ENCODE measurements around the gene NUPR2.
"Not testable (repeated sequence)": the region's sequence is repeated elsewhere in the genome, so short reads cannot be mapped to it uniquely, and the experiment has no call there.

NUPR2 gene

DNA sequence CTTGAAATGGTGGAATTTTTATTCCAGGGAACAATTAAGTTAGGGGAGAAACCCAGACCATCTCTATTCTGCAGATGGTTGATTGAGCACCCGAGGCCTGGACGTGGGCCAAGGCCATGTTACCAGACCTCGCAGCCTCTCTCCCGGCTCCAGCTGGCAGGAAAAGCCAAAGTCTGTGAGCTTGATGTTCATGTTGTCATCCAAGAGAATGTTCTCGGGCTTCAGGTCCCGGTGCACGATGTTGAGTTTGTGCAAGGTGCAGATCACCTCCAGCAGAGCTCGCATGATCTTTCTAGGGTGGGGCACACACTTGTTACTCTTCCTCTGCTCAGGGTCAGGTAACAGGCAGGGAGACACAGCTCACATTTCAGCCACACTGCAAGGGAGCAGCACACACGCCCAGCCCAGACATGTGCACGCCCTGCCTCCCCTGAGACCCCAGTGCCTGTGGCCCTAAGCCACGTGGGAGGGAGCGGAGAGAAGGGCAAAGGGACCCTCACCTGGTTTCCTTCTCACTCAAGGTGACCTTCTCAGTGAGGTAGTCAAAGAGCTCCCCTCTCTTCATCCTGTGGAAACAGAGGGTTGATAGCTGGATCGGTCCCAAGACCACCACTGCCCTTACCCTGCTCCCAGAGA is 32.9 kb downstream of the NUPR2 start:
- DNase-seq = peak; percentile 67

DNA sequence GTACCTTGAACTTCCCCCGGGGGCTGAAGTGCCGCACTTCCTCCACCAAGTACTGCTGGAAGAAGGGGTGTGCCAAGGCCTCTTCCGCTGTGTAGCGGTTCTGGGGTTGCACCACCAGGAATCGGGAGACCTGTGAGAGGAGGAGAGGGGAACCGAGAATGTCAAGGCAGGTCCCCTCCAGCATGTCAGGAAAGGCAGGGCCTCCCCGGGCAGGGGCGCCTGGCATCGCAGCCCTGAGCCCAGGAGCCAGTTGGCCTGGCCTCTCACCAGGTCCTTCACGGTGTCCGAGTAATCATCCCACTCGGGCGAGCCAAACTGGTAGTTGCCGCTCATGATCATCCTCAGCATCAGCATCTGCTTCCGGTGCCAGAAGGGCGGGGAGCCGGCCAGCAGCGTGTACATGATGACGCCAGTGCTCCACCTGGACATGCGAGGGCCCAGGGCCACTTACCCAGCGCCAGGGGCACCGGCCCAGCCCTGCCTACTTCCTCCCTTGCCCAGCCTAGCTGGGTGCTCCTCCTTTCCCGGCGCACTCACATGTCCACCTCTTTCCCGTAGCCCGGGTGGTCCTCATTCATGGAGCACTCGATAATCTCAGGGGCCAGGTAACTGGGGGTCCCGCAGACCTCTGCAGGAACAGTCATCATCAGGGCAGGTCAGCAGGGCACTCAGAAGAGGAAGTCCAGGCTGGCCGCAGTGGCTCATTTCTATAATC is 34.4 kb downstream of the NUPR2 start:
- DNase-seq = no peak

DNA sequence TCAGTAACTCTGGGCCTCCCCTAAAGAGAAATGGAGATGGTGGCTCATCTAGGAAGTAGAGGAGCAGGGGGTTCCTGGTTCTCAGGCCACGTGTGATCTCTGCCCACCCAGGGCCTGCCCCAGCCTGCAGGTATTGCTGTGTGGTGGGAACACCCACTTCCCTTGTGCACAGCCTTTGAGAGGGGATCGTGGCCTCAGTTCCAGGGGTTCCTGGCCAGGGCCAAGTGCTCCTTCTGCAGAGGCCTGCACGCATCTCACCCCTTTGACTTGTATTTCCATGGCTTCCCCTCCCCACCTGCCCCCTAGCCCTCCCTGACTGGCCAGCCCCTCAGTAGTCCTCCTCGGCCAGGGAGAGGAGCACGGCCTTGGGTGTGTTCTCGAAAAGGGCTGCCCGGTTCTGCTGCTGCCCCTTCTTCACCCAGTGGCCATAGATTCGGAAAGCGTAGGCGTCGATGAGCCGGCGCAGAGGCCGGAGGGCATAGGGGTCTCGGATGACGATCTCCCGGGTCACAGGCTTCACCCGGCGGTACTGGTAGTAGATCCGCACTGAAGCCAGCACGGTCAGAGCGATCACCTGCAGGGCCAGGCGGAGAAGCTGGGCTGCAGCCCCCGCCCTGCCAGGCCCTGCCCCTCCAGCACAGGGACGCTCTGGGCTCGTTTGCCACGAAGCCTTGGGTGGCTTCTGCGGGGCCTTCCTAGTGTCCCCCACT is 35.3 kb downstream of the NUPR2 start:
- DNase-seq = not testable (repeated sequence)

DNA sequence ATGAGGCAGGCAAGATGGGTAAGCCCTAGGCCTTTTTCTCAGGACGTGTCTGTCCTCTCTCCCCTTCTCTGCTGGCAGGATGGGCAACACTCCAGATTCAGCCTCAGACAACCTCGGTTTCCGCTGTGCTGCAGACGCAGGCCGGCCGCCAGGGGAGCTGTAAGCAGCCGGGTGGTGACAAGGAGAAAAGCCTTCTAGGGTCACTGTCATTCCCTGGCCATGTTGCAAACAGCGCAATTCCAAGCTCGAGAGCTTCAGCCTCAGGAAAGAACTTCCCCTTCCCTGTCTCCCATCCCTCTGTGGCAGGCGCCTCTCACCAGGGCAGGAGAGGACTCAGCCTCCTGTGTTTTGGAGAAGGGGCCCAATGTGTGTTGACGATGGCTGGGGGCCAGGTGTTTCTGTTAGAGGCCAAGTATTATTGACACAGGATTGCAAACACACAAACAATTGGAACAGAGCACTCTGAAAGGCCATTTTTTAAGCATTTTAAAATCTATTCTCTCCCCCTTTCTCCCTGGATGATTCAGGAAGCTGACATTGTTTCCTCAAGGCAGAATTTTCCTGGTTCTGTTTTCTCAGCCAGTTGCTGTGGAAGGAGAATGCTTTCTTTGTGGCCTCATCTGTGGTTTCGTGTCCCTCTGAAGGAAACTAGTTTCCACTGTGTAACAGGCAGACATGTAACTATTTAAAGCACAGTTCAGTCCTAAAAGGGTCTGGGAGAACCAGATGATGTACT is 36.6 kb downstream of the NUPR2 start:
- peak; percentile 97 for DNase-seq

DNA sequence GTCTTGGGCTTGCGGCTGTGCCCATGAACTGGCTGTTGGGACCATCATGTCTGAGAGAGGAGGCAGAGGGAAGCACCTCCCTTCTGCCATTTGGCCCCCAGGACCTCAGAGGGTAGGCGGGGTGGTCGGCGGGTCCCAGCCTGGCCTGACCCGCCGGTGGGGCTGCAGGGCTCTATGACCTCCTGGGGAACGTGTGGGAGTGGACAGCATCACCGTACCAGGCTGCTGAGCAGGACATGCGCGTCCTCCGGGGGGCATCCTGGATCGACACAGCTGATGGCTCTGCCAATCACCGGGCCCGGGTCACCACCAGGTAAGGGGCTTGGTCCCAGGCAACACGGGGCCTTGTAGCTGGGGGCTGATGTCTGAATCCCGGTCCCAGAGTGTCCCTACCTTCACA is 38.0 kb downstream of the NUPR2 start:
- no peak for DNase-seq

DNA sequence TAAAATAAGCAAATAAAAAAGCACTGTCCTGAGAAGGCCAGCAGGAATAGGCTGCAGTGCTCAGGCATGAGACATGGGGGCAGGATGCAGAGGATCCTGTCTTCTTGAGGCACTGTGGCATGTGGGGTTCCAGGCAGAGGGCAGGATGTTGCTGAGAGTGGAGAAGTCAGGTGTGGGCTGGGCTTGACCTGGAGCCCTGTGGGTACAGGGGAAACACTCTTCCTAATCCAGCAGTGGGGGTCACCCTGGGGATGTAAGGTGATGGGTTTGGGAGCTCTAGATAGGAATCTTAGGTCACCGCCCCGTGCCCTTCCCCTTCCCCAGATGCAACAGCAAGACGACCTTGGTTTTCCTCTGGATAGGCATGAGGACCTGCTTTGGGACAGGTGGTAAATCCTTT is 38.5 kb downstream of the NUPR2 start:
- no peak for DNase-seq

DNA sequence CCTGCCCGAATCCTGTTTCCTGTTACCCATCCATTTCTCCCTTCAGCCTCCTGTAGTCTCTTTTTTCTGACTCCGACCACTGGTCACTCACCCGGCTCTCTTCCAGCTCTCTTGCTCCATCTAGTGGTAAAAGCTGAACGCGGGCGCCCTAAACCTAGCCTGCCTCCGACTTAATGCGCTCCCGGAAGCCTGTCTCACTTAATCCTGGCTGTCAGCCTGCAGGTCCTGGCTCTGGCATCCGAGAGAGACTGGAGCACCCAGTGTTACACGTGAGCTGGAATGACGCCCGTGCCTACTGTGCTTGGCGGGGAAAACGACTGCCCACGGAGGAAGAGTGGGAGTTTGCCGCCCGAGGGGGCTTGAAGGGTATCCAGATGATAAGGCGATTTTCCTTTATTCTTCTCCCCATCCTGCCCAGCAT is 41.8 kb downstream of the NUPR2 start:
- peak; percentile 97 for DNase-seq

DNA sequence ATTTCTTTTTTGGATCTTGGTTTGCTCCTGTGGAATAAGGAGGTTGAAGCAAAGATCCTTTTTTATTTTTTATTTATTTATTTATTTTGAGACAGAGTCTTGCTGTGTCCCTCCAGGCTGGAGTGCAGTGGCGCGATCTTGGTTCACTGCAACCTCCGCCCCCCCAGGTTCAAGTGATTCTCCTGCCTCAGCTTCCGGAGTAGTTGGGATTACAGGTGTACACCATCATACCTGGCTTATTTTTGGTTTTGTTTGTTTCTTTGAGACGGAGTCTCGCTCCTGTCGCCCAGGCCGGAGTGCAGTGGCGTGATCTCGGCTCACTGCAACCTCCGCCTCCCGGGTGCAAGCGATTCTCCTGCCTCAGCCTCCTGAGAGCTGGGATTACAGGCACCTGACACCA is 49.8 kb downstream of the NUPR2 start:
- not testable (repeated sequence) for DNase-seq
